Measurements from ENCODE around the gene NDST1. TPM values are rescaled to one million over a fixed set of nuclear protein-coding genes. Genes with fewer than 3 reads are reported as not detected.

The NDST1 gene
- 96.5 and 101 TPM in 2 replicates for total RNA-seq (ENCODE audit: low replicate concordance)
- long read RNA-seq, partial matches to known transcripts: 0 of 6 reads
- long read RNA-seq, other reads (novel, unspliced or antisense): 4 of 6 reads

DNA sequence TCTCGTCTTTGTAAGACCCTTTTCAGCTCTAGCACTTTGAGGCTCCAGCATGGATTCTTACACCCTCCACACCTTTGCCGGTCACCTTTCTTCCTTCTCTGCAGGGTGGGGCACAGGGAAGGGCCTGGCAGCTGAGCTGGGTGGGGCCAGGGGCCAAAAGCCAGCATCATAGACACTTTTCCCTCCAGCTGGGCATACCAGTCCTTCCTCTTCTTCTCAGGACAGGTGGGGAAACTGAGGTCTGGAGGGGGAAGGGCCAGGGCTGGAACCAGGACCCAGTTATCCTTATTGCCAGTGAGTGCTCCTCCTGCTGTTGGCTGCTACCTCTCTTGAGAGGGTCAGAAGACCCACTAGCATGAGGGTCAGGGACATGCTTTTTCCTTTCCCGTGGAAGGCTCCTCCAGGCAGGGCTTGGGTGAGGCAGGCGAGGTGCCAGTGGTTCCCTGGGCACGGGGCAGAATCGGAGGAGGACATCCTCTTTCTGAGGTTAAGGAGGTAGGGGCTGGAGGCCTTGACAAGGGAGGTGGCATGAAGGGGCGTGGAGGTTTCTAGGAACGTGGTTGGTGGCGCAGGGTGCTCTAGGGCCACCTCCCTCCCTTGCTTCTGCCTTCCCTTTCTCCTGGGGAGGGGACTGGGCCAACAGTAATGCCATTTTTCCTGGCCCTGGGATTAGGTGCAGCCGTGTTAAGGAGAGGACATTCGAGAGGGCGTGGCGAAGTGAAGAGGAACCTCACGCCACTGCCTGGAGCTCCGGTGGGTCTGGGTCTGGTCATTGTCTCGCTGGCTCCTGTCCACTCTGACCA, at the start of gene NDST1:
TSS of gene NDST1 (plus strand) at position 658 of the 803 bp plus-strand sequence. CDS start 13,124 bp downstream, outside the sequence.
- H3K36me3 Mint-ChIP-seq: no peaks in the 10 kb centered on the region
- no peaks in the 10 kb centered on the region for H3K9me3 Mint-ChIP-seq
- TF ChIP-seq CTCF (conservative IDR thresholded peaks at IDR 0.05): no peak
- no peak for DNase-seq (ENCODE audit: extremely low spot score, unreplicated experiment)
- peak within 1 kb of the TSS; percentile 85 for H3K27ac Mint-ChIP-seq
- H3K4me3 Mint-ChIP-seq: peak within 1 kb of the TSS; percentile 25
- H3K27me3 Mint-ChIP-seq: no peaks in the 10 kb centered on the region
- peaks cover 59% of the 10 kb centered on the region for H3K4me1 Mint-ChIP-seq (ENCODE audit: unreplicated experiment)

- Mint-ChIP-seq H3K27ac (no peak overlapping the region), H3K27me3 (no peaks in the 10 kb centered on the region), H3K4me3 (peak overlapping the region; percentile 57), H3K36me3 (no peaks in the 10 kb centered on the region), H3K9me3 (no peaks in the 10 kb centered on the region), H3K4me1 (ENCODE audit: unreplicated experiment) (peaks cover 3% of the 10 kb centered on the region)
- TF ChIP-seq CTCF (conservative IDR thresholded peaks at IDR 0.05): peak; percentile 95
- peak; percentile 90 for DNase-seq (ENCODE audit: extremely low spot score, unreplicated experiment)
Measured at GRCh38 chr5:150458802-150459557, 49.0 kb upstream of the NDST1 start.

GRCh38 chr5:150460781-150461180, 47.1 kb upstream of the NDST1 start:
- Mint-ChIP-seq H3K4me1 (ENCODE audit: unreplicated experiment) (peaks cover 3% of the 10 kb centered on the region), H3K36me3 (no peaks in the 10 kb centered on the region), H3K4me3 (no peak overlapping the region), H3K27me3 (no peaks in the 10 kb centered on the region), H3K9me3 (no peaks in the 10 kb centered on the region), H3K27ac (peak overlapping the region; percentile 11)
- TF ChIP-seq CTCF (conservative IDR thresholded peaks at IDR 0.05): no peak
- no peak for DNase-seq (ENCODE audit: extremely low spot score, unreplicated experiment)

DNA sequence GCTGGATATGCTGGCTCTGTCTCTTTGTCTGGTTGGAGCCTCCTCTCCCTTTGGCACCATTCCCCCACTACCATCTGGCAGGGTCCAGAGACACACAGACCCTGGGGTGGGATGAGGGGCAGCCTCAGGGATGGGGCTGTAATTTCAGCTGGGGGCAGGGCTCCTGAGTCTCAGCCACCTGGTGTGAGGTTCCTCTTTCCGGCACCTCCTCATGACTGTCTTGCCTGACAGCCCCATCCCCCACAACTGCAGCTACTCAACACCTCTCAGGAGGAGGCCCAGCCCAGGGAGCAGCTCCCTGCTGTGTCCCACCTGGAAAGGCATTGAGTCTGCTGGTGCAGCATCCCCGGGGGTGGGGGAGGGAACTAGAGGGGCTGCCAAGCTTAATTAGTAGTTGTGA, 46.7 kb upstream of the NDST1 start:
- Mint-ChIP-seq H3K4me3 (no peak overlapping the region), H3K27ac (no peak overlapping the region), H3K4me1 (ENCODE audit: unreplicated experiment) (peaks cover 3% of the 10 kb centered on the region), H3K27me3 (no peaks in the 10 kb centered on the region), H3K36me3 (no peaks in the 10 kb centered on the region), H3K9me3 (no peaks in the 10 kb centered on the region)
- no peak for DNase-seq (ENCODE audit: extremely low spot score, unreplicated experiment)
- TF ChIP-seq CTCF (conservative IDR thresholded peaks at IDR 0.05): no peak

- no peak for DNase-seq (ENCODE audit: extremely low spot score, unreplicated experiment)
- no peak overlapping the region for H3K27ac Mint-ChIP-seq
- no peak for TF ChIP-seq CTCF (conservative IDR thresholded peaks at IDR 0.05)
- no peak overlapping the region for H3K4me3 Mint-ChIP-seq
- H3K36me3 Mint-ChIP-seq: no peaks in the 10 kb centered on the region
- H3K9me3 Mint-ChIP-seq: no peaks in the 10 kb centered on the region
- no peaks in the 10 kb centered on the region for H3K27me3 Mint-ChIP-seq
- peaks cover 3% of the 10 kb centered on the region for H3K4me1 Mint-ChIP-seq (ENCODE audit: unreplicated experiment)
Measured at GRCh38 chr5:150464554-150465012, 43.3 kb upstream of the NDST1 start.

All from type B pancreatic cell (in vitro differentiated cells).